LNCAP (cell line): ENCODE data around the gene ARHGEF40.

ENCODE experiments used
- CTCF ChIP-seq: fragments of 450-650 bp; IDR thresholded peaks from 2 replicates; pipeline ENCODE4 v1.5.1; 2017; ENCODE audit warnings: mild to moderate bottlenecking

The ARHGEF40 gene

GRCh38 chr14:21034707-21035106 lies 35.4 kb upstream of the ARHGEF40 start, which contains the start of gene RNASE13:
Gene RNASE13 (minus strand): TSS chr14:21034807. CDS start chr14:21034288, 519 bp downstream.
- no peak for TF ChIP-seq CTCF

GRCh38 chr14:21036751-21037150 lies 33.4 kb upstream of the ARHGEF40 start:
- TF ChIP-seq CTCF, result no peak

GRCh38 chr14:21037156-21037555 lies 32.9 kb upstream of the ARHGEF40 start:
- TF ChIP-seq CTCF, result no peak

- TF ChIP-seq CTCF, result no peak
Observed at GRCh38 chr14:21038441-21039422, 31.4 kb upstream of the ARHGEF40 start.

- TF ChIP-seq CTCF, result peak; percentile 54
Observed at GRCh38 chr14:21039585-21040369, 30.3 kb upstream of the ARHGEF40 start.

GRCh38 chr14:21040370-21040925 lies 29.7 kb upstream of the ARHGEF40 start:
- TF ChIP-seq CTCF, result no peak; the same call in 1 of the 2 replicates

- TF ChIP-seq CTCF, result no peak
Observed at GRCh38 chr14:21041676-21042433, 28.2 kb upstream of the ARHGEF40 start, which contains the start of gene RNASE7. Gene RNASE7 (plus strand): TSS chr14:21042362. CDS start chr14:21042993, 631 bp downstream.
